Stimulated activated CD4-positive, alpha-beta T cell treated with anti-CD3 and anti-CD28 coated beads, TNF-alpha, amount 100 ng/mL, for 1 hour (primary cell): ENCODE results near the gene TNS1.
A peak's percentile ranks its signal among the peaks of the same experiment; 100 is the strongest.
"Not testable (repeated sequence)": the region's sequence is repeated elsewhere in the genome, so short reads cannot be mapped to it uniquely, and the experiment has no call there.

Experiments used
- DNase-seq, 3 donors: peaks; one replicate each; pipeline ENCODE4 v3.0.0-alpha.2; 2020; ENCODE audit warnings: low read depth in 3 of 3, low spot score in 1 of 3

Gene TNS1

GRCh38 chr2:218002845-218003180 lies at the start of gene TNS1:
Gene TNS1, minus strand, starts transcription at chr2:218002995. Its CDS starts 123 bp downstream, at chr2:218002872.
- DNase-seq, result no peak

GRCh38 chr2:218051903-218052302 lies 49.1 kb upstream of the TNS1 start:
- no peak for DNase-seq

- no peak for DNase-seq
These were observed 44.9 kb upstream of the TNS1 start for GRCh38 chr2:218047536-218048225.

DNA sequence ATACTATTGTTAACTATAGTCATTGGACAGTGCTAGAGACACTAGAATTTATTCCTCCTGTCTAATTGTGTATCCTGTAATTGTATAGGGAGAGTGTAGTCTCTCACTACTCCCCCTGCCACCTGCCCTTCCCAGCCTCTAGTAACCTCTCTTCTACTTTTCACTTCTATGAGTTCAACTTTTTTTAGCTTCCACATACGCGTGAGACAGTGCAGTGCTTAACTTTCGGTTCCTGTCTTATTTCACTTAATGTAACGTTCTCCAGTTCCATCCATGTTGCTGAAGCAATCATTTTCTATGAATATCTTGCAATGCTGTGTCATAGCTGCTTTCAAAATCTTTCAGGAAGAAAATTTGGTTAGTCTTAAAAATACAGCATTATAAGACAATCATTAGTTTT lies 43.4 kb upstream of the TNS1 start:
- DNase-seq, result no peak

DNA sequence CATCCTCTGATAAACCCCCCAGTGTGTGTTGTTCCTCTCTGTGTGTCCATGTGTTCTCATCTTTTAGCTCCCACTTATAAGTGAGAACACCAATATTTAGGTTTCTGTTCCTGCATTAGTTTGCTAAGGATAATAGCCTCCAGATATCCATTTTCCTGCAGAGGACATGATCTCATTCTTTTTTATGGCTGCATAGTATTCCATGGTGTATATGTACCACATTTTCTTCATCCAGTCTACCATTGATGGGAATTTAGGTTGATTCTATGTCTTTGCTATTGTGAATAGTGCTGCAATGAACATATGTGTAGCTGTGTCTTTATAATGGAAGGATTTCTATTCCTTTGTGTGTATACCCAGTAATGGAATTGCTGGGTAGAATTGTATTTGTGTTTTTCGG lies 41.8 kb upstream of the TNS1 start:
- DNase-seq, result not testable (repeated sequence)

- DNase-seq, result no peak
These were observed 40.9 kb upstream of the TNS1 start for GRCh38 chr2:218043701-218044109.

DNA sequence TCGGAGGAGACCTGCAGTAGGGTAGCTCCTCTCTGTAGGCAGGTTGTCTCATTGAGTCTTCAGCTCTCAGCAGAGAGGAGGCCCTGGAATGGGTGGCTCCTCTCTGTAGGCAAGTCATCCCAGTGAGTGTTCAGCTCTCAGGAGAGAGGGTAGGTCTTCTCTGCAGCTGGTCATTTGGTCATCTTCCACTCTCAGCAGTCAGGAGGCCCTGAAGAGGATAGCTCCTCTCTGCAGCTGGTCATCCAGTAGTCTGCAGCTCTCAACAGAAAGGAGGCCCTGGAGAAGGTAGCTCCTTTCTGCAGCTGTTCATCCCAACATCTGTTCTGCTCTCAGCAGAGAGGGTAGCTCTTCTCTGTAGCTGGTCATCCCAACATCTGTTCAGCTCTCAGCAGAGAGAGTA lies 40.3 kb upstream of the TNS1 start:
- no peak for DNase-seq

GRCh38 chr2:218041302-218042168 lies 38.7 kb upstream of the TNS1 start:
- no peak for DNase-seq

DNA sequence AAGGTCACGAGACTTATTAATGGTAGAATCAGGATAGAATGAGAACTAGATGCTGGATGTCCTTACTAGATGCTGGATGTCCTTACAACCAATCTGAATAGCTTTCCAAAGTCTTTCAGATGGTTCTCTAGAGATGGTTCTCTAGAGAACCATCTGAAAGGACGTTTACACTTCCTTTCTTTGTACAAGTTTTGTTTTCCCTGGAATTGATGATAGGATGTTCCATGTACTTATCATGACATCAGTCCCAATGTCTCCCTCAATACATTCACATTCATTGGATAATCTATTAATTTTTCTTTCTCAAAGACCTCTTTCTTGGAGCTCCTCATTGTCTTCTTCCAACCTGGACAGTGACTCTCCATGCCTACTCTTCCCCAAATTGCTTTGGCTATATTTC lies 38.1 kb upstream of the TNS1 start:
- DNase-seq, result no peak

- DNase-seq, result no peak
These were observed 36.4 kb upstream of the TNS1 start for GRCh38 chr2:218039171-218039570.

- no peak for DNase-seq
These were observed 33.6 kb upstream of the TNS1 start for GRCh38 chr2:218036371-218036770.

- DNase-seq, result no peak
These were observed 32.8 kb upstream of the TNS1 start for GRCh38 chr2:218035463-218036100.

- DNase-seq, result peak in 2 of 3 donors; percentile 27 to 38
These were observed 31.9 kb upstream of the TNS1 start for GRCh38 chr2:218034497-218035213.

DNA sequence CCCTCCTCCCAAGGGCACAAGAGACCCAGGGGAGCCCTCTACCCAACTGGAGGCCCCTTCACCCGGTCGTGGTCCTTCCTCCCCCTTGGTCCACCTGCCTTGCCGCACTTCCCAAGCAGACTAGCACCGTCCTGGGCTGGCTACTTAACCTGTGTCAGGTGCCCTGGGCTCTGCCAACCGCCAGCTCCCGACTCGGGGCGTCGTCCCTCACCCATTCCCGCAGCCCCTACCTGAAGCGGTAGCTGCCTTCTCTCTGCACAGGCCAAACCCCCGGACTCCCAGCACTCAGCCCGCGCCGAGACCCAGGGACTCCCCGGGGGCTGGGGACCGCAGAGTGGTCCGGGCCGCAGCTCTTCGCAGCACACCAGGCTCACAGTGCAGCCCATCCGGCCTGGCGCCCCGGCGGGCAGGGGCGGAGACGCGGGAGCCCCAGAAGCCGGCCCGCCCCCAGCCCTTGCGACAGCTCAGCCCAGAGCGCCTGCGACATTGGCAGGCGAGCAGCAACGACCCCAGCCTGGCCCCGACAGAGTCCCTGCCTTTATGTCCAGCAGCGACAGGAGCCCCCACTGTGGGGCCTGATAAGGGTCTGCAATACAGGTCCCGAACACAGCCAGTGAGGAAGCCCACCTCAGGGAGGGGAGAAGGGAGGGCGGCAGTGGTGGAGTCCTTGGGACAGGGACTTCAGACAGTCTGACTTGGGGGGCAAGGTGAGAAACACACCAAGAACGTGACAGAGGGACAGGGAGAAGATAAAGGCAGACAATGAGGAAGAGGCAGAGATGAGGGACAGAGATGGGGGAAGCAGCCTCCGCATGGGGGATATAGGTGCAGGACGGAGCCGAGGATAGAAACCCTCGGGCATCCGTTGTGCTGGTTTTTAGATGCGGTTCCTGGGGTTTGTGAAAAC lies 31.0 kb upstream of the TNS1 start:
- no peak for DNase-seq

GRCh38 chr2:218033208-218033589 lies 30.4 kb upstream of the TNS1 start:
- no peak for DNase-seq

GRCh38 chr2:218032336-218033171 lies 29.8 kb upstream of the TNS1 start:
- DNase-seq, result no peak

- DNase-seq, result no peak
These were observed 29.0 kb upstream of the TNS1 start for GRCh38 chr2:218031771-218032257.

DNA sequence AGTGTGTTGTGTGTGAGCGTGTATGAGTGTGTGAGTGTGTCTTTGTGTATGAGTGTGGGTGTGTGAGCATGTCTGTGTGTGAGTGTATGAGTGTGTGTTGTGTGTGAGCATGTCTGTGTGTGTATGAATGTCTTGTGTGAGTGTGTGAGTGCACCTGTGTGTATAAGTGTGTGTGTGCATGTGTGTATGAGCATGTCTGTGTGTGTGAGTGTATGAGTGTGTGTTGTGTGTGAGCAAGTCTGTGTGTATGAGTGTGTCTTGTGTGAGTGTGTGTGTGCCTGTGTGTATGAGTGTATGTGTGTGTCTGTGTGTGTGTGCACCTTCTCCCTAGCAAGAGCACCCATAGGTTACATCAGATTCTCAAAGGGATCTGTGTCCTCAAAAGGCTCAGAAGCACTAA lies 28.5 kb upstream of the TNS1 start:
- DNase-seq, result no peak

GRCh38 chr2:218030409-218031195 lies 27.8 kb upstream of the TNS1 start:
- DNase-seq, result no peak
